SH-SY5Y (cell line): ENCODE measurements around the gene RNFT2.

Experiments
- GATA2 ChIP-seq: IDR thresholded peaks from 2 replicates; pipeline ENCODE4 v1.6.1; 2011; ENCODE audit warnings: mild to moderate bottlenecking, low read depth, low read length
- GATA3 ChIP-seq: IDR thresholded peaks from 2 replicates; pipeline ENCODE4 v1.6.1; 2011; ENCODE audit warnings: low read depth, mild to moderate bottlenecking, low read length, moderate library complexity

- no peak for TF ChIP-seq GATA2
- no peak for TF ChIP-seq GATA3
Measured at GRCh38 chr12:116774020-116774419, 35.9 kb downstream of the RNFT2 start.
